Uterus (tissue), 4 donors: Measurements from ENCODE around the gene CES3. TPM values are rescaled to one million over a fixed set of nuclear protein-coding genes. Genes with fewer than 3 reads are reported as not detected.

Experiments
- DNase-seq, 2 donors: peaks; one replicate each; pipeline ENCODE4 v3.0.0-alpha.2; 2019 to 2020
- H3K27ac ChIP-seq, 2 donors: fragments of 200-600 bp; sonication (generic); 1 replicate in 1 of 2; 2 replicates in 1 of 2; pipeline ENCODE4 v1.5.1; 2016 to 2018
- H3K27me3 ChIP-seq, 2 donors: fragments of 200-600 bp; sonication (generic); one replicate each; pipeline ENCODE4 v1.5.1; 2018 to 2019; ENCODE audit warnings: control low read depth in 1 of 2
- H3K36me3 ChIP-seq, 2 donors: fragments of 200-600 bp; sonication (generic); one replicate each; pipeline ENCODE4 v1.5.1; 2019; ENCODE audit warnings: control low read depth in 1 of 2
- H3K4me1 ChIP-seq, 2 donors: fragments of 200-600 bp; sonication (generic); one replicate each; pipeline ENCODE4 v1.5.1; 2018 to 2019; ENCODE audit warnings: control low read depth in 1 of 2
- H3K4me3 ChIP-seq, 2 donors: fragments of 200-600 bp; sonication (generic); 1 replicate in 1 of 2; 2 replicates in 1 of 2; pipeline ENCODE4 v1.5.1; 2018 to 2019; ENCODE audit warnings: mild to moderate bottlenecking in 1 of 2
- H3K9me3 ChIP-seq, 2 donors: fragments of 200-600 bp; sonication (generic); one replicate each; pipeline ENCODE4 v1.5.1; 2019; ENCODE audit warnings: control low read depth in 1 of 2
- CTCF ChIP-seq, 4 experiments: fragments of 200-600 bp in 2 of 4; fragments of 450-650 bp in 2 of 4; sonication (generic) in 2 of 4; IDR thresholded peaks; one replicate each; pipeline ENCODE4 v1.5.1; 2016 to 2019; ENCODE audit warnings: antibody characterized with exemption in 4 of 4, mild to moderate bottlenecking in 2 of 4, moderate library complexity in 1 of 4
- POLR2A ChIP-seq, 2 donors: fragments of 450-650 bp; IDR thresholded peaks; one replicate each; pipeline ENCODE4 v1.6.1; 2016; ENCODE audit warnings: antibody characterized with exemption in 2 of 2, mild to moderate bottlenecking in 1 of 2, moderate library complexity in 1 of 2
- intact Hi-C: fragments of 100-400 bp; cut with DNase I; formaldehyde crosslinking; loops from one replicate; pipeline ENCODE4 v1.15.1; 2023; ENCODE audit warnings: low total_unique reads
- total RNA-seq, 4 donors: library from RNA; depleted of rRNA in 3 of 4; stranded (reverse); fragments of >200 nt in 3 of 4; gene quantifications; one replicate each; pipeline versions ENCODE4 v1.1.0 to v1.2.4, GENCODE V29; 2014 to 2023
- donor health status: DM: yes; HTN: yes; CAD: no.

CES3 gene
- total RNA-seq, 4 donors from 2014 or later: 0.51 to 2.8 (median 0.86) TPM

GRCh38 chr16:66946541-66946940, 14.5 kb upstream of the CES3 start:
- Histone ChIP-seq H3K4me3 (no peak overlapping the region), H3K27ac (no peak overlapping the region), H3K9me3 (no peaks in the 10 kb centered on the region), H3K36me3 (no peaks in the 10 kb centered on the region), H3K27me3 (no peaks in the 10 kb centered on the region), H3K4me1 (peaks cover 0 to 7% of the 10 kb centered on the region in 2 donors)
- TF ChIP-seq POLR2A (IDR thresholded peaks at IDR 0.05) (no peak), CTCF (IDR thresholded peaks at IDR 0.05) (no peak)
- no peak for DNase-seq
- intact Hi-C loops: no loop called here

DNA sequence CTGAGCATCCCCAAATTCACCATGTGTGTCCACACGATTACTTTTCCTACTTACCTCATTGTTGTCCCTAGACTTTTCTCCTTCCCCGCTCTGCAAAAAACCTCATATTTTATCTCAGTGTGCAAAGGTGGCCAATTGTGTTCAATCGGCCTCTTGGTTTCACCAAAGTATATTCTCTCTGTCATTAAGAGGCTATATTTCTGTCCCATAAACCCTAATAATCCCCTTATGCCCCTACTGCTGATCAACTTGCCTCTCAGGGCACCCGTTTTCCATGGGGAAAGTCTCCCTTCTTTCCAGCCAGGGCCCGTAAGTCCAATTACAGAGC, 14.1 kb upstream of the CES3 start:
- intact Hi-C loops: no loop called here
- Histone ChIP-seq H3K27me3 (no peaks in the 10 kb centered on the region), H3K4me3 (no peak overlapping the region), H3K4me1 (peaks cover 0 to 7% of the 10 kb centered on the region in 2 donors), H3K27ac (no peak overlapping the region), H3K36me3 (no peaks in the 10 kb centered on the region), H3K9me3 (no peaks in the 10 kb centered on the region)
- no peak for TF ChIP-seq POLR2A (IDR thresholded peaks at IDR 0.05)
- TF ChIP-seq CTCF (IDR thresholded peaks at IDR 0.05): no peak
- DNase-seq: no peak

GRCh38 chr16:66947302-66948065, 13.6 kb upstream of the CES3 start:
- DNase-seq: peak; percentile 82 to 84
- peak; percentile 82 to 91 (median 88) for TF ChIP-seq CTCF (IDR thresholded peaks at IDR 0.05)
- TF ChIP-seq POLR2A (IDR thresholded peaks at IDR 0.05): no peak
- Histone ChIP-seq H3K27ac (no peak overlapping the region), H3K27me3 (no peaks in the 10 kb centered on the region), H3K4me3 (peak overlapping the region; percentile 46 to 51), H3K4me1 (peaks cover 0 to 7% of the 10 kb centered on the region in 2 donors), H3K36me3 (no peaks in the 10 kb centered on the region), H3K9me3 (no peaks in the 10 kb centered on the region)
- intact Hi-C loops: no loop called here

GRCh38 chr16:66948134-66948836, 12.8 kb upstream of the CES3 start:
- no peak for DNase-seq
- H3K4me1 ChIP-seq: peaks cover 0 to 7% of the 10 kb centered on the region in 2 donors
- H3K36me3 ChIP-seq: no peaks in the 10 kb centered on the region
- no peak for TF ChIP-seq POLR2A (IDR thresholded peaks at IDR 0.05)
- no peak for TF ChIP-seq CTCF (IDR thresholded peaks at IDR 0.05)
- no peak overlapping the region for H3K27ac ChIP-seq
- H3K9me3 ChIP-seq: no peaks in the 10 kb centered on the region
- intact Hi-C loops: no loop called here
- no peaks in the 10 kb centered on the region for H3K27me3 ChIP-seq
- peak overlapping the region; percentile 46 to 51 for H3K4me3 ChIP-seq

DNA sequence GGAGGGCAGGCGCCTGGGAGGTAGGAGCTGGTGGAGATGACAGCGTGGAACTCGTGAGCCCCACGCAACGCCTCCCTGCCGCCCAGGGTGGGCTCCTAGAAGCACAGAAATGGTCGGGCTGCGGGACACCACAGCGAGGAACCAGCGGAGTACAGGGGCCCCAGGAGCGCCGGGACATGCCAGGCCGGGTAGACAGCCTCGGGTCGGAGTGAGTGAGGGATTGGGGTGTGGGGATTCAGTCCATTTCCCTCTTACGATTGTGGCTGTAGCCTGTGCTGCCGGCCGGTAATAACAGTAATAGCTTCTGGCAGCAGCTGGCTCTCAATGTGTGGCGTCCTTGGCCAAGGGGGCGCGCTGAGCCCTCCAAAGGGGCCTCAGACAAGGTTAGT, 12.2 kb upstream of the CES3 start:
- no peak for TF ChIP-seq CTCF (IDR thresholded peaks at IDR 0.05)
- no peak for TF ChIP-seq POLR2A (IDR thresholded peaks at IDR 0.05)
- Histone ChIP-seq H3K27ac (no peak overlapping the region), H3K36me3 (no peaks in the 10 kb centered on the region), H3K4me1 (peaks cover 0 to 7% of the 10 kb centered on the region in 2 donors), H3K4me3 (peak overlapping the region; percentile 46 to 51), H3K27me3 (no peaks in the 10 kb centered on the region), H3K9me3 (no peaks in the 10 kb centered on the region)
- intact Hi-C loops: no loop called here
- no peak for DNase-seq
